NCI-H2081 (cell line): ENCODE results near the gene GIT2.

Experiments
- DNase-seq, 2 experiments: peaks; one replicate each; lab custom pipeline; 2025; lab: John Stamatoyannopoulos, UW

GIT2 gene

GRCh38 chr12:109968801-109969200 lies 27.4 kb downstream of the GIT2 start:
- DNase-seq, result no peak

DNA sequence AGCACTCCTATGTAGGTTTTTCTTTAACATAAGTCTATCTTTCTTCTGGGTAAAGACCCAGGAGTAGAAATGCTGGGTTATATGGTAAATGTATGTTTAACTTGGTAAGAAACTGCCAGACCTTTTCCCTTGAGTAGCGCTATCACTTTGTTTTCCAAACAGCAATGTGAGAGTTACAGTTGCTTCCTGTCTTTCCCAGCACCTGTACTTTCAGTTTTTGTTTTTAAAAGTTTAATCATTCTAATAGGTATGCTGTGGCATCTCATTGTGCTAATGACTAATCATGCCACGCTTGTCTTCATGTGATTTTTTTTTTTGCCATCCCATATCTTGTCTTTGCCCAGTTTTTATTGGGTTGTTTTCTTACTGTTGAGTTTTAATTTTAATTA lies 28.1 kb downstream of the GIT2 start:
- DNase-seq, result no peak

DNA sequence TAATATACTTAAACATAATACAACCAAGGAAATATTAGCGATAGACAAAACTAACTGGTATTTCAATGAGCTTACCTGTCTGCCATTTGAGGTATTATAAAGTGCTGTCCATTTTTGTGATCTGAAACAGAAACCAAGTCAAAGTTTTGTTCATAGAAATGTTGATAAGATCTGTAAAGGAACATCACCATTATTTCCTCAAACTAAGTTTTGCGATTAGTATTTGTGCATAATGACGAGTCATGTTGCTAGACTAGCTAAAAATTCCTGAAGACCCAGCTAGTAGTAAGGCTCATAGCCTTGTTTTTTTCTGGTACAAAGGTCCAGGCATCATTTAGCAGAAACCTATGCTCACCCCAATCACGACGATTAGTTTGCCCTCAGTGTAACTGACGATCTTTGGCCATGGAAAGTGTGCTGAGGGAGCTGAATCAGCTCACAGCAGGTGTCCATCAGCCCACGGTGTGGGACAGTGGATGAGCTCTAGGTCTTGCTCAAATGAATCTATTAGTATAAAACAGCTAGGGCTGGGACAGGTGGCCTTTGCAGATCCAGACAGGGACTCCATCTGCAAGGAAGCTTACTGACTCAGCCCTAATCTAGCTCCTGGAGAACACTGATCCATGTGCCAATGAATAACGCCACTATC lies 28.7 kb downstream of the GIT2 start:
- no peak for DNase-seq

- DNase-seq, result no peak
Observed at GRCh38 chr12:109966546-109966945, 29.6 kb downstream of the GIT2 start.

- no peak for DNase-seq
Observed at GRCh38 chr12:109963743-109964429, 32.3 kb downstream of the GIT2 start.

DNA sequence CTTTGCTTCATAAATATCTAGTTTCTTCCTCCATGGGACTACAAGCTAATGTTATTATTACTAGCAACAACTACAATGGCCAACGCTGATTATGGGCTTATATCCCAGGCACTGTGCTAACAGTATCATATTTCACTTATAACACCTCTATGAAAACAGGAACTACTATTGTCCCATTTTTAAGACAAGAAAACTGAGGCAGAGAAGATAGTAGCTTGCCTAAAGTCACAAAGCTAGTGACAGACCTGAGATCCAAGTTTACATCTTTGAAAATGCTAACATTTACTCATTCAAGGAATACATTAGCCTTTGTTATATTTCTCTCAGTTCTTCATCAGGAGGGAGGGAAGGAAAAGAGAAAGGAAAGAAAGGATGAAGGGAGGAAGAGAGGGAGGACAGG lies 32.8 kb downstream of the GIT2 start:
- DNase-seq, result no peak

DNA sequence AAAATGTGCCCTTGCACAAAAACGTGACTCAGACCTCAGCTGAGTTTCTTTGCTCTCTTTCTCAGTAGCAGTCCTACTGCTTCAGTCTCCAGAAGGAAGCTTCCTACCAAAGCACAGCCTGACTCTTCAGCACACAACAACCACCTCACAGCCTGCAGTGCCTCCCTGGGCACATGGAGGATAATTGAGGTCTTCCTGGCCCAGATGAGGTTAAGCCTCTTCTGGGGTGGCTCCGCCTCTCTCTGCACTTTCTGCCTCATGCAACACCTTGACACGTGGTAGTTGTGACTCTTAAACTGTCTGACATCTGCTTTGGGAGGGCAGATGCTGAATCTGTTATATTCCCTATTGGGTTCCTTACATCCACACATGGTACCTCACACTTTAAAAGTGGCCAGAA lies 33.8 kb downstream of the GIT2 start:
- DNase-seq, result no peak

DNA sequence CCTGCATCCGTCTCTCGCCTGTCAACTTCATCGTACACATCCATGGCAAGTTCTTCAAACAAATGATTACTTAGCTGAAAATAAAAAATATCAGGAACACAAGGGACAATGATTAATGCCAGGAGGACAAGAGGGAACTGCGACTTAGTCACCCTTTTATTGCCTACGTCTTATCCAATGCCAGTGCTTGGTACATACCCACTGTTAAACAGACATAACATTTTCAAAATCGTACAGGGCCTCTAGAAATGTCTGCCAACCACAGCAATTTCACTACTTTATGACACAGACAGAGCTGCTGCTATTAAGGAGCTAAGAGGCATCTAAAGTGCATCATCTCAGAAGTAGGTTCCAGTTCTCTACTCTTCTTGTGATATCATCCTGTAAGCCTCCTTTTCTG lies 34.6 kb downstream of the GIT2 start:
- DNase-seq, result no peak

- DNase-seq, result no peak
Observed at GRCh38 chr12:109961201-109961600, 35.0 kb downstream of the GIT2 start.

GRCh38 chr12:109959411-109960093 lies 36.6 kb downstream of the GIT2 start:
- DNase-seq, result no peak

GRCh38 chr12:109958374-109958773 lies 37.8 kb downstream of the GIT2 start:
- DNase-seq, result no peak

- DNase-seq, result no peak
Observed at GRCh38 chr12:109953656-109954055, 42.5 kb downstream of the GIT2 start.

- DNase-seq, result no peak
Observed at GRCh38 chr12:109952873-109953272, 43.3 kb downstream of the GIT2 start.

DNA sequence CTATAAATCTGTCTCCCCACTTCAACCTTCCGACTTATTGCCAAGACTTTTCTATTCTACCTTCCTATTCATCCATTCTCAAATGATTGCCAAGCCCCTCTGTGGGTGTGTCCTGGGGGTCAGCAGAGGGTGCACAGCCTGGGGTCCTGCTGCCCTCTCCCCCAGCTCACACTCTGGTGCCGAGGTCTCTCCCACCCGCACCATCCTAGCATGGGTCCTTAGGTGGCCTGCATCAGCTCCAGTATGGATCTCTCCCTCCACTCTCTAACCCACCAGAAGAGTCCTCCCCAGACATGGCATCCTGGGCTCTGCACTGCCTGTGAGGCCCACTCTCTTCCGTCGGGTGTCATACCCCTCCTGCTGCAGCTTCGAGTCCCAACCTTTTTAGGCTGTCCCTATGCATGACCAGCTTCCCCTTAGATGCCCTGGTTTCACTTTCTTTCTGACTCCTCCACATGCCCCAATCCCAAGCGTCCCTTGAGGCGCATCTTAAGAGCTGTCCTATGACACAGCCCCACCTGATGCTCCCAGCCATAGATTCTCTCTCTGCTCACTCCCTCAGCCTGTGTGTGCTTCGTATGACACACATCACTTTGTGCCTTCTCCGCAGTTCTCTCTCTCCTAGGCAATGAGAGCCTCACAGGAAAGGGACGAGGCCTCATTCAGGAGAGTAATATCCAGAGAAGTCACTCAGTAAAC lies 43.9 kb downstream of the GIT2 start:
- no peak for DNase-seq

GRCh38 chr12:109951751-109952150 lies 44.4 kb downstream of the GIT2 start:
- peak in 1 of 2 experiments; percentile 27 for DNase-seq

- no peak for DNase-seq
Observed at GRCh38 chr12:109951136-109951535, 45.0 kb downstream of the GIT2 start.

DNA sequence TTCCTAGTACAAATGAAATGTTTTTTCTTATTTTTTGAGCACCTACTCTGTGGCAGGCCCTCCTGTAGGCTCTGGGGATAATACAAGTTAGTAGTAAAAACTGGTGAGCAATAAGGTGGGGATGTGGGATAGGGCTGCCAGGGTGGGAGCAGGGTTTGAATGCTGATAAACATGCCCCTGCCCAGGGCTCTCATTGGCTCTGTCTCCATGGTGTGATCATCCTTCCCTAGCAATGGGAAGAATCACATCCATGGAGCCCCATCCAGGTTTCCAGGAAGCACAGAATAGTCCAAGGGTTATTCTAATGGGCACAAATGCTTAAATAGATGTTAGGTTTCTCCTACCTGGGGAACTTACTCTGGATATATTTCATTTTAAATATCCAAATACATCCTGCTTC lies 45.5 kb downstream of the GIT2 start:
- DNase-seq, result no peak

DNA sequence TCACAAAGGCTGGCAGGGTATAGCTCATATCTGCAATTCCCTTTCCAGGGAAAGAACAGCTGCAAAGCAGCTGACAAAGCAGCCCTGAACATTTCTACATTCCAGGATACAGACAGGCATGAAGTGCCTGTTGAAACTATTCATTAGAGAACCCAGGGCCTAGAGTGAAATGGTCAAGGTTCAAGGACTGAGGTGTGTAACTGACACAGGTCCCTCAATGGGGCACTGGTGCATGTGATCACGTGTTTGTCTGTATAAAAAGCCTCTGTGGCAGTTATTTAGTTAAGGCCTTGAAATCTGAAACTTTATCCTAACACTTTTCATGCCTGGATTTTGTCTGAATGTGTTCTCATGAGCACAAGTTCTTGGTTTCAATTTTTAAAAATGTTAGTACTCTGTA lies 47.1 kb downstream of the GIT2 start:
- no peak for DNase-seq

DNA sequence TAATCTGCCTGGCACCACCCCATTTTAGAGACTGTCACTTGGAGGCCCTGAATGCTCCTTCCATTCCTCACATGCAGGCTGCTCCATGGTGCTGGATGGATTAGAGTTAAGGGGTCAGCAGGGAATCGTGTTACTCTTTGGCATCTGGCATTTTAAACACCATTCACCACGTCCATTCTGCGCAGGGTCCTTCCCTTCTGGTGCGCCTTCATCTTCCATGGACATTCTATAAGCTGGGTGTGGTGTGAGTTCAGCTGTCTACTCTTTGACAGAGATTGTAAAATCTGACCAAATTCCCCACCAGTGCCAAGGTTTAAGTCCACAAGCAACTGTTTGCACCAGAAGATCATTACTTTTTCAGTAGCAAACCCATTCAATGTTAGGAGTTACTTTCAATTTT lies 47.8 kb downstream of the GIT2 start:
- no peak for DNase-seq

GRCh38 chr12:109947521-109947920 lies 48.6 kb downstream of the GIT2 start:
- no peak for DNase-seq

DNA sequence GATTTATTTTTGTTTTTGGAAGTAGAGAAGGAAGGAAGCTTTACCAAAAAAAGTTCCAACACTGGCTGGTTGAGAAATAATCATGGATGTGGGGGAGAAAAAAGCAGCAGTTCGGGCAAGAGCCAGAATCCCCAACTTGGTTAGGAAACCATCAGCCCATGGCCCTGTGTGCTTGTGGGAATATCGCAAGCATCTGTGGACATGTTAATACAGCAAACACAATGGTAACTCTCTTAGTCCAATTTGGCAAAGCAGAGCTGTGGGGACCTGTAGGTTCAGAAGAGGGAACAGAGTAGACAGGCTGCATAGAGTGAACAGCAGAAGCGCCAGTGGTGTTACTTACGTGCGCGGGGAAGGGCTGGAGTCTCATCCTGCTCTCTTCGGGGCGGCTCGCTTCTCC lies 49.3 kb downstream of the GIT2 start:
- DNase-seq, result no peak

DNA sequence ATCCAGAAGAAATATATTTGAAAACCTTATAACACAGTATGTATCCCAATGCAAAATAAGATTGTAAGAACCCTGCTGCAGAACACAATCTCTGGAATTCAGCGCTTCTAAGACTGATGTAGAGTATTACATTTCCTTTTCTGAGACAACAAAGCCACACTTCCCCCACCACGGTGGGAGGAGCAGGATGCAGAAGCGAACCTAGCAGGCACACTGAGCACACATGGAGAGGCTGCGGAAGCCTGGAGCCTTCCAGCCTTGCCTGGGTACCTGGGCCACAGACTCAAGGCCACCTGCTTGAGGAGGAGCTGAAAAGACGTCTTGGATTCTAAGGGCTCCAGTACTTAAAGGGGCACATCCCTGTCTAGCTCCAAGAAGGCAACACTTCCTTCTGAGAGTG lies 49.7 kb downstream of the GIT2 start:
- no peak for DNase-seq
